HG02678 (cell line): ENCODE results near the gene NANOS3.

Experiments used
- ATAC-seq: cut with Tn5 transposase; IDR thresholded peaks from one replicate; pipeline ENCODE4 v1.9.1; 2021; ENCODE audit warnings: mild to moderate bottlenecking, moderate library complexity; ENCODE audit not compliant: unreplicated experiment

Gene NANOS3

GRCh38 chr19:13884726-13885591, 8.0 kb downstream of the NANOS3 start:
- no peak for ATAC-seq

- no peak for ATAC-seq
Observed at GRCh38 chr19:13885826-13886365, 9.0 kb downstream of the NANOS3 start.

- ATAC-seq = no peak
Observed at GRCh38 chr19:13887018-13887436, 10.1 kb downstream of the NANOS3 start.

- no peak for ATAC-seq
Observed at GRCh38 chr19:13887517-13887916, 10.6 kb downstream of the NANOS3 start.

- ATAC-seq = no peak
Observed at GRCh38 chr19:13888281-13888680, 11.3 kb downstream of the NANOS3 start.

- ATAC-seq = no peak
Observed at GRCh38 chr19:13890136-13890535, 13.2 kb downstream of the NANOS3 start.

GRCh38 chr19:13892870-13893269, 15.9 kb downstream of the NANOS3 start:
- ATAC-seq = no peak

GRCh38 chr19:13894552-13894951, 17.6 kb downstream of the NANOS3 start:
- ATAC-seq = no peak

GRCh38 chr19:13896227-13896626, 19.3 kb downstream of the NANOS3 start:
- no peak for ATAC-seq

- no peak for ATAC-seq
Observed at GRCh38 chr19:13899393-13899792, 22.5 kb downstream of the NANOS3 start.

GRCh38 chr19:13899912-13900584, 23.1 kb downstream of the NANOS3 start:
- no peak for ATAC-seq

GRCh38 chr19:13902993-13903555, 26.1 kb downstream of the NANOS3 start:
- ATAC-seq = no peak

- ATAC-seq = peak; percentile 91
Observed at GRCh38 chr19:13905634-13906520, 28.9 kb downstream of the NANOS3 start, which contains the start of the genes BRME1 and CC2D1A. BRME1 (minus strand) TSS chr19:13906117; CDS start chr19:13904892, 1,225 bp downstream. CC2D1A (plus strand) TSS chr19:13906201; CDS start chr19:13906442, 241 bp downstream.

GRCh38 chr19:13906521-13906904, 29.6 kb downstream of the NANOS3 start:
- peak; percentile 6 for ATAC-seq

GRCh38 chr19:13906910-13907309, 30.0 kb downstream of the NANOS3 start:
- ATAC-seq = no peak

GRCh38 chr19:13908674-13909073, 31.7 kb downstream of the NANOS3 start:
- ATAC-seq = no peak

- ATAC-seq = no peak
Observed at GRCh38 chr19:13909430-13909829, 32.5 kb downstream of the NANOS3 start.

GRCh38 chr19:13913352-13913751, 36.4 kb downstream of the NANOS3 start:
- no peak for ATAC-seq

GRCh38 chr19:13914777-13915176, 37.8 kb downstream of the NANOS3 start:
- ATAC-seq = no peak

- ATAC-seq = no peak
Observed at GRCh38 chr19:13917888-13918406, 41.0 kb downstream of the NANOS3 start.
